Sigmoid colon (tissue), 4 donors: Measurements from ENCODE around the gene SLC17A5.

ENCODE experiments used
- CTCF ChIP-seq, 4 experiments: fragments of 450-650 bp in 3 of 4; fragments of 200-600 bp in 1 of 4; IDR thresholded peaks; one replicate each; pipeline ENCODE4 v1.5.1; 2016 to 2019; ENCODE audit warnings: antibody characterized with exemption in 4 of 4, mild to moderate bottlenecking in 3 of 4, moderate library complexity in 2 of 4
- POLR2A ChIP-seq, 2 donors: fragments of 450-650 bp; IDR thresholded peaks; one replicate each; pipeline ENCODE4 v1.6.1; 2016; ENCODE audit warnings: antibody characterized with exemption in 2 of 2, mild to moderate bottlenecking in 2 of 2, moderate library complexity in 2 of 2
- POLR2AphosphoS5 ChIP-seq, 4 donors: sonication (generic); formaldehyde crosslinking; IDR thresholded peaks; one replicate each; pipeline ENCODE4 v1.6.1; 2017; ENCODE audit warnings: antibody characterized with exemption in 4 of 4

- TF ChIP-seq CTCF (IDR thresholded peaks at IDR 0.05): no peak
- no peak for TF ChIP-seq POLR2A (IDR thresholded peaks at IDR 0.05)
- TF ChIP-seq POLR2AphosphoS5 (IDR thresholded peaks at IDR 0.05): no peak
Observed at GRCh38 chr6:73614802-73615201, 39.0 kb downstream of the SLC17A5 start.
